ENCODE measurements around the gene NRXN3.

GRCh38 chr14:79842270-79842669, 1672.1 kb downstream of the NRXN3 start:
- TF ChIP-seq, protein P1, sequence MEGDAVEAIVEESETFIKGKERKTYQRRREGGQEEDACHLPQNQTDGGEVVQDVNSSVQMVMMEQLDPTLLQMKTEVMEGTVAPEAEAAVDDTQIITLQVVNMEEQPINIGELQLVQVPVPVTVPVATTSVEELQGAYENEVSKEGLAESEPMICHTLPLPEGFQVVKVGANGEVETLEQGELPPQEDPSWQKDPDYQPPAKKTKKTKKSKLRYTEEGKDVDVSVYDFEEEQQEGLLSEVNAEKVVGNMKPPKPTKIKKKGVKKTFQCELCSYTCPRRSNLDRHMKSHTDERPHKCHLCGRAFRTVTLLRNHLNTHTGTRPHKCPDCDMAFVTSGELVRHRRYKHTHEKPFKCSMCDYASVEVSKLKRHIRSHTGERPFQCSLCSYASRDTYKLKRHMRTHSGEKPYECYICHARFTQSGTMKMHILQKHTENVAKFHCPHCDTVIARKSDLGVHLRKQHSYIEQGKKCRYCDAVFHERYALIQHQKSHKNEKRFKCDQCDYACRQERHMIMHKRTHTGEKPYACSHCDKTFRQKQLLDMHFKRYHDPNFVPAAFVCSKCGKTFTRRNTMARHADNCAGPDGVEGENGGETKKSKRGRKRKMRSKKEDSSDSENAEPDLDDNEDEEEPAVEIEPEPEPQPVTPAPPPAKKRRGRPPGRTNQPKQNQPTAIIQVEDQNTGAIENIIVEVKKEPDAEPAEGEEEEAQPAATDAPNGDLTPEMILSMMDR (IDR thresholded peaks at IDR 0.05; ENCODE audit: low read depth, low read length, missing input control), result no peak
- TF ChIP-seq EGR1 (IDR thresholded peaks at IDR 0.05; ENCODE audit: low read depth in 2 of 2) (no peak), TAF1 (conservative IDR thresholded peaks at IDR 0.05) (no peak), MAX (IDR thresholded peaks at IDR 0.05) (no peak), SP1 (IDR thresholded peaks at IDR 0.05) (no peak)
